GM21737 (cell line): ENCODE measurements around the gene OLFM4.

Experiments
- ATAC-seq: cut with Tn5 transposase; IDR thresholded peaks from one replicate; pipeline ENCODE4 v1.9.1; 2021; ENCODE audit warnings: mild to moderate bottlenecking, moderate library complexity; ENCODE audit not compliant: unreplicated experiment

Gene OLFM4, protein sequence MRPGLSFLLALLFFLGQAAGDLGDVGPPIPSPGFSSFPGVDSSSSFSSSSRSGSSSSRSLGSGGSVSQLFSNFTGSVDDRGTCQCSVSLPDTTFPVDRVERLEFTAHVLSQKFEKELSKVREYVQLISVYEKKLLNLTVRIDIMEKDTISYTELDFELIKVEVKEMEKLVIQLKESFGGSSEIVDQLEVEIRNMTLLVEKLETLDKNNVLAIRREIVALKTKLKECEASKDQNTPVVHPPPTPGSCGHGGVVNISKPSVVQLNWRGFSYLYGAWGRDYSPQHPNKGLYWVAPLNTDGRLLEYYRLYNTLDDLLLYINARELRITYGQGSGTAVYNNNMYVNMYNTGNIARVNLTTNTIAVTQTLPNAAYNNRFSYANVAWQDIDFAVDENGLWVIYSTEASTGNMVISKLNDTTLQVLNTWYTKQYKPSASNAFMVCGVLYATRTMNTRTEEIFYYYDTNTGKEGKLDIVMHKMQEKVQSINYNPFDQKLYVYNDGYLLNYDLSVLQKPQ

GRCh38 chr13:53028637-53029203 lies at the start of gene OLFM4:
OLFM4 (plus strand) TSS chr13:53028813; CDS start chr13:53028837, 24 bp downstream.
- ATAC-seq: no peak

GRCh38 chr13:52978989-52979388 lies 49.6 kb upstream of the OLFM4 start:
- no peak for ATAC-seq

GRCh38 chr13:52980695-52981094 lies 47.9 kb upstream of the OLFM4 start:
- no peak for ATAC-seq

DNA sequence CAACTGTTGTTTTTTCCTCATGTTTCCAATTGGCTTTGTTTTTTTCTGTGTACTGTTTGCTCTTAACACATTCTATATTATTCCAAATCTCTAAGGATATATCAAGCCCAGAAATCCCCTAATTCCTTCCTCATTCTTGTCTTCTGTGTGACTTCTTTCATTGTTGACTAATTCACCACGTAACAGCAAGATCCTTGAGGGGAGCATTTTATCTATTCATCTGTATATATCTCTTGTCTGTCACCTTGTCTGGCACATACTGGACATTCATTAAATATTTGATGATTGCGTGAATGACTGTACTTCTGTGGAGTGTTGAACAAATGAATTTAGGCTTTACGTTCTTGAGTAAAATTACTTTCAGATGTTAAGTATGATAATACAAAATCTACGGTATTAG lies 44.8 kb upstream of the OLFM4 start:
- no peak for ATAC-seq

GRCh38 chr13:52984881-52985363 lies 43.7 kb upstream of the OLFM4 start:
- no peak for ATAC-seq

- no peak for ATAC-seq
These were observed 37.1 kb upstream of the OLFM4 start for GRCh38 chr13:52991344-52992020.

GRCh38 chr13:52992110-52992509 lies 36.5 kb upstream of the OLFM4 start:
- ATAC-seq: no peak

- ATAC-seq: no peak
These were observed 34.6 kb upstream of the OLFM4 start for GRCh38 chr13:52994051-52994450.

GRCh38 chr13:52994865-52995264 lies 33.7 kb upstream of the OLFM4 start:
- ATAC-seq: no peak

DNA sequence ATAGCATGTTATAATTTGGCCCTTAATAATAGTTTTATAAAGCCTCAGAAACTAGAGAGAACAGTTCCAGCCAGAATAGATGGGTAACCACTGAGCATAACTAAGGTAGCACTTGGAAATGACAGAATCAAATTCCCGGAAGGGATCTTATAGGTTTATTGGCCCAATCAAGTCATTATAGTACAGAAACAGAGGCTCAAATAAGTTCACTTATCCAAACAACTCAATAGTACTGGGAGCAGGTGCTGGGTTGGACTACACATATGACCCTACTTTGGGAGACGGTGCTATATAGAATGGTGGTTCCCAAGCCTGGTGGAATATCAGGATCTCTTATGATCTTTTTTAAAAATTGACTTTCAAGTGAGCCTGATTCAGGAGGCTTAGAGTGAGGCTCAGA lies 32.7 kb upstream of the OLFM4 start:
- ATAC-seq: no peak

DNA sequence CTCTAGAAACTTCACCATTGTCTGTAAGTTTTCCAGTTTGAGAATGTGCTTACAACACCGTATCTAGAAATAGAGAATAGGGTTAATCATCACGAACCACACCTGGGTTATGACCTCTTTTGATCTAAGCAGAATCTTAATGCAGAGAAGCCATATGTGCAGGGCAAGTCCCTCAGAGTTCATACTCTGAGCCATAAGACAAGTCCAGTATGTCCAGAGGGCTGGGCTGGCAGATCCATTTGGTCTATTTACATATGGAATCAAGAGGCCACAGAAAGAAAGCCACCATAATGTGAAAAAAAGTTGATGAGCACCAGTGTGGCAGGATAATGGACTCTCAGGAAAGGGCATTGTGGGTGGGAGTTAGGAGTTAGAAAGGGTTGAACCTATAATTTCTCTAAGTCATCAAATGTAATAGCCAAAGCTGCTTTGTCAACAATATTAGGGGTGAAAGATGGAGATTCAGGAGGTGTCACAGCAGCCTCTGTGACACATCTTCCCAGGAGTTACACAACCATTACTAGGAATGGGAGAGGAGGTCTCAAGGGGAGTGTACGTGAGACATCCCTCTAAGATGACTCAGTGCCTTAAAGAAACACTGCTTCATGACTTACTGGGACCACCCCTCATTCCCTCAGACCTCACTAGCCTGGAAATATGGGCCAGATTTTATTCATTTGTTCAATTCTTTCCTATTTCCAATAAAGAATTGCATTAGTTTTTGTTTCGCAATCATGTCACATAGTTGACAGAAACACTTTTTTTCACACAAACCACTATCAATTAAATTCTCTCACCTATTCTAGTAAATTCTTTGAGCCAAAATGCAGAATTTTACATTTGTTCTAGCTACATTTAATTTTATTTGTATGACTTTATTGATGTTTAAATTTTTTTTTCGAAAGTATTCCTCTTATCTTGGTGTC lies 30.4 kb upstream of the OLFM4 start:
- no peak for ATAC-seq

DNA sequence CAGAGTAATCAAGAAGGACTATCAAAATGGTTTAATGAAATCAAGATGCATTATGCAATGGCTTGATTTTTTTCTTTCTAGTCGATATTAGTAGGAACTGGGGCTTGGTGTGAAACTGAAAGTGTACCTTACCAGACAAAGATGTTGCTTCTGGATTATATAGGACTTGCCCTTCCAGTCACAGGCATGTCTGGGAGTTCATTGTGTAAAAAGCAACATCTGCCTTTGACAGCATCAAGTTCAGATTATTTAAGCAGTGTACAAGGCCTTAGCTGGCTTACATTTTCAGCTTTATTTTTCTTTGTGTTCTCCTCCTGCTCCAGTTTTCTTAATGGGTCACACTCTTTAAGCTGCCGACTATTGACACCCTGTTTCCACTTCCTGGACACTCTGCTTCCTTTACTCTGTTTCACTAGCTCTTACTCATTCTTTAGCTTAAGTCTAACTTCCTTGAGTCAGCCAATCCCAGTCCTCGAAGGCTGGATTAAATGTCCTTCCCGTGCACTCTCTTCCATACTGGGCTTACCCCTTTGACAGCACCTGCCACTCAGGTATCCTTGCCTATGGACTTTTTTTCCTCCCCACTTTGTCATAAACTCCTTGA lies 29.4 kb upstream of the OLFM4 start:
- ATAC-seq: no peak

GRCh38 chr13:53001444-53002225 lies 27.0 kb upstream of the OLFM4 start:
- no peak for ATAC-seq

- ATAC-seq: no peak
These were observed 24.0 kb upstream of the OLFM4 start for GRCh38 chr13:53004573-53004972.

DNA sequence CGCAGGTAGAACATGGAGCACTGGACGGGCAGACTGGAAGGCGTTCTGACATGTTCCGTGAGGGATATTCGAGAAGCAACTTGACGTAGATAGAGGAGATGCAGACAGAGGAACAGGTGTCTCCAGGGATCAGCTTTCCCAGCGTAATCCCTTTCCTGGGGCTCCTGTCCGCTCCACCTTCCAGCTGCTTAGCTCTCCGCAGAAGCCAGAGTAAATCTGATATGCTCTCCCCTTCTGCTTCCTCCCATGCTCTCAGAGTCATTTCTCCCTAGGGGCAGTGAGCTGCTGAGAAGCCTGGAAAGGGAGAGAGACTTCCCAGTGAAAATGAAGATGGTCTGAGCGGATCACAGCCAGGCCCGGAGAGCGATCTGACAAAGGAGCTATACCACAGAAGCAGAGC lies 23.0 kb upstream of the OLFM4 start:
- no peak for ATAC-seq

- ATAC-seq: no peak
These were observed 20.7 kb upstream of the OLFM4 start for GRCh38 chr13:53007872-53008271.

DNA sequence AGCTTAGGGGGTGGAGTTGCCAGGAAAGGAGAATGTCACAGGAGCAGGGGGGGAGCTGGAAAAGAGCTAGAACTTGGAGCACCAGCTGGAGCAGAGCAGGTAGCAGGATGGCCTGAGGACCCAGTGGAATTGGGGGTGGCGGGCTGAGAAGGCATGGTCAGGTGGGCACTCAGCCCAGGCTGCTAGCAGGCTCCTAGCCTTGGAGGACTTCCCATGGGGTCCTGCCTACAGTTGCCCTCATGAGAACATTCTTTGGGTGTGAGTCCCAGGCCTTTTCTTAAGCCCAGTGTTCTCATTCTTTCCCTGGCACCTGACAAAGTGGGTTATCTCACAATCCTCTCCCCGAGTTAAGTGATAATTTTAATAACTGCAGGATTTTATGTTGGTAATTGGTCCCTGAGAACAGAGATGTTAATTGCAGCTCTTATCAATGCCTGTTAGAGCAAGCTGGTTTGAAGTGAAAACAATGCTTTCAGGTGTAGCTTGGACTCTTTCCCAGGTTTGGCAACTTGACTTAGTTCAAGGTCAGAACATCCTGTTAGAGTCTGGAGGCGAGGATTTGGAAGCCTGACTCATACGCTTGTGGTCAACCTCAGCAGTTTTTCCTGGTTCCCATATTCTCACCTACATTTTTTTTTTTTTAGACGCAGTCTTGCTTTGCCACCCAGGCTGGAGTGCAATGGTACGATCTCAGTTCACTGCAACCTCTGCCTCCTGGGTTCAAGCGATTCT lies 18.1 kb upstream of the OLFM4 start:
- no peak for ATAC-seq

DNA sequence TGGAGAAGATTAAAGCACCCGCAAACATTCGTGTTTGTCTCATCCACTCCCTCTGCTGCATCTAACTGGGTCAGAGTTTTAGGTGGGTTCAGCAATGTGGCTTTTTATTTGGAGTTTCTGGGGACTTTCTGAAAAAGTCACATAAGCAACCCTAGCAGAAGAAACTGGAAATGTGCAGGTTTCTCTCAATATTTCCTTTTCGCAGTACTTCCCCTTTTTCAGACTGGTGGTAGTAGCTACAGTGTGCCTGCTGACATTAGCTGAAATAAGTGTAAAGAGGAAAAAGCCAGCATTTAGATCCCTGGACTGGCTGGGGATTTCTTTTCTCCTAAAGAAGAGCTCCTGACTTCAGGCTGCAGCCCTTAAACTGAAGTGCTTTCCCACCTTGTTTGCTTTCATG lies 15.9 kb upstream of the OLFM4 start:
- ATAC-seq: no peak

GRCh38 chr13:53013113-53013512 lies 15.5 kb upstream of the OLFM4 start:
- ATAC-seq: no peak
